Erythroblast (primary cell): ENCODE measurements around the gene COL6A1.
"Not testable (repeated sequence)": the region's sequence is repeated elsewhere in the genome, so short reads cannot be mapped to it uniquely, and the experiment has no call there.

Experiments used
- DNase-seq, 2 experiments: peaks; one replicate each; lab custom pipeline; 2025; lab: John Stamatoyannopoulos, UW
- GATA1 ChIP-seq: IDR thresholded peaks from 2 replicates; pipeline ENCODE4 v1.6.1; 2011; ENCODE audit warnings: low read depth, mild to moderate bottlenecking, control low read depth, low read length, moderate library complexity
- POLR2A ChIP-seq: IDR thresholded peaks from 2 replicates; pipeline ENCODE4 v1.6.1; 2011; ENCODE audit warnings: mild to moderate bottlenecking, low read length

Gene COL6A1

GRCh38 chr21:45952974-45953373 lies 28.6 kb upstream of the COL6A1 start:
- DNase-seq, result no peak
- no peak for TF ChIP-seq POLR2A
- no peak for TF ChIP-seq GATA1

DNA sequence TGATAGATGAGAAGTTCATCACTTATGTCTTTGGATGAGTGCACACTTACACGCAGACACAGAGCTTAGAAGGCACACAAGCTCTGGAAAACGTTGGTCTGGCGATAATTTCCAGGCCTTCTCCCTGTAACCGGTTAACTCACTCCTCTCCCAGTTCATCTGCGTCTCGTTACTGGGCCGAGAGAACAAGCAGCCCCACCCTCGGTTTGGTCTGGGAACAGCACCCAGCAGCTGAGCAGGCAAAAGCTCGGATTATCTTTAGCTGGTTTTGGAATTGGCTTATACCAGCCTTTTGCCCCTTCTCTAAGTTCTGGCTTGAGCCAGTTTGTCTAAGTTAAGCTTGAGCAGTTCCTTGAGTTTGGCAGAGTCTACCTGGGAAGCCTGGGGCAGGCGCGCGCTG lies 27.3 kb upstream of the COL6A1 start:
- TF ChIP-seq POLR2A (no peak), GATA1 (no peak)
- DNase-seq, result no peak

- no peak for DNase-seq
- TF ChIP-seq GATA1, result no peak
Measured at GRCh38 chr21:45954921-45955320, 26.6 kb upstream of the COL6A1 start.

DNA sequence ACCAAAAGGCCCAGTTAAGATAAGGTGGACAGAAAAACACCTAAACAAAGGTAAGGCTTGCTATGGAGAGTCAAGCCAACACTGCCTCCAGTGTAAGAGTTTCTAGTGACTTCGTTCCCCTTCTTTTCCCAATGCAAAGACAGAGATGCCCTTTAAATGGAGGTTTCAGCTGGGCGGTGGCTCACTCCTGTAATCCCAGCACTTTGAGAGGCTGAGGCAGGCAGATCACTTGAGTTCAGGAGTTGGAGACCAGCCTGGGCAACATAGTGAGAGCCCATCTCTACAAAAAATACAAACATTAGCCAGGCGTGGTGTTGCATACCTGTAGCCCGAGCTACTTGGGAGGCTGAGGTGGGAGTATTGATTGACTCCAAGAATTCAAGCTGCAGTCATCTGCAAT lies 24.0 kb upstream of the COL6A1 start:
- TF ChIP-seq GATA1 (no peak), POLR2A (no peak)
- DNase-seq, result no peak

- no peak for DNase-seq
- TF ChIP-seq POLR2A, result no peak
- no peak for TF ChIP-seq GATA1
Measured at GRCh38 chr21:45957981-45958600, 23.5 kb upstream of the COL6A1 start.

GRCh38 chr21:45959182-45959581 lies 22.4 kb upstream of the COL6A1 start:
- no peak for TF ChIP-seq GATA1
- no peak for TF ChIP-seq POLR2A
- DNase-seq, result no peak

- DNase-seq, result no peak
Measured at GRCh38 chr21:45959779-45960390, 21.7 kb upstream of the COL6A1 start.

GRCh38 chr21:45961408-45961807 lies 20.2 kb upstream of the COL6A1 start:
- not testable (repeated sequence) for DNase-seq

More at GRCh38 chr21:45959779-45960390, 21.7 kb upstream of the COL6A1 start:
- no peak for TF ChIP-seq GATA1
- no peak for TF ChIP-seq POLR2A

DNA sequence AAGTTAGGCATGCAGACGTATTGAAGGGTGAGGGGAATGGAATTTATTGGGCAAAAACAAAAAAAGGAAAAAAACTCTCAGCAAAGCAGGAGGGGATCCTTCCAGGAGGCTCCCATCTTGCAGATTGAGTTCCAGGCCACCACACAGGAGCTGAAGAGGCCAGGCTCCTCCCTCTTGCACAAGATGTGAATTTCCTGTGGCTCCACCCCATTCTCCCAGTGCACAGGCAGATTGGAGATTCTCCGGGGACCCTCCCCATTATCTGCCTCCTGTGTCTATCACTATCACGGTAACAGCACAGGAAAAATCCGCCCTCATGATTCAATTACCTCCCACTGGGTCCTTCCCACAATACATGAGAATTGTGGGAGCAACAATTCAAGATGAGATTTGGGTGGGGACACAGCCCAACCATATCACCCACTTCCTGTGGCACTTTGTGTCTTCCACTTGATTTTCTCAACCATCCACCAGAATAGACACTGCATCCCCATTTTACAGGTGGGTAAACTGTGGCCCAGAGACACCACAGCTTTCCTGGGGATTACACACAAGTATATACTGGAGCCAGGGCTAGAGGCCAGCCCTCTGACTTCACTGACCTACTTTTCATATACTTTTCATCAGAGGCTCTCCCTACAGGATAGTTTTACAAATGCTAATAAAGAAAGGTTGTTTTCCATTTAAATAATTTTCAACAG lies 18.9 kb upstream of the COL6A1 start:
- DNase-seq, result no peak
- no peak for TF ChIP-seq POLR2A
- TF ChIP-seq GATA1, result no peak

GRCh38 chr21:45963232-45963570 lies 18.4 kb upstream of the COL6A1 start:
- no peak for TF ChIP-seq GATA1
- TF ChIP-seq POLR2A, result no peak
- DNase-seq, result no peak

DNA sequence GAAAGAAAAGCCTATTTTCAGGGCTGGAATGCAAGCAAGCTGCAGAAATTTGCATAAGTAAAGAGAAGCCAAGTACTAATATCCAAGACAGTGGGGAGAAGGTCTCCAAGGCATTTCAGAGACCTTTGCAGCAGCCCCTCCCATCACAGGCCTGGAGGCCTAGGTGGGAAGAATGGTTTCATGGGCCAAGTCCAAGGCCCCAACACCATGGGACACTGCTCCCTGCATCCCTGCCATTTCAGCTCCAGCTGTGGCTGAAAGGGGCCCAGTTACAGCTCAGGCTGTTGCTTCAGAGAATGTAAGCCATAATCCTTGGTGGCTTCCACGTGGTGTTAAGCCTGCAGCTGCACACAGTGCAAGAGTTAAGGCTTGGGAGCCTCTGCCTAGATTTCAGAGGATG lies 16.9 kb upstream of the COL6A1 start:
- TF ChIP-seq POLR2A (no peak), GATA1 (no peak)
- no peak for DNase-seq

DNA sequence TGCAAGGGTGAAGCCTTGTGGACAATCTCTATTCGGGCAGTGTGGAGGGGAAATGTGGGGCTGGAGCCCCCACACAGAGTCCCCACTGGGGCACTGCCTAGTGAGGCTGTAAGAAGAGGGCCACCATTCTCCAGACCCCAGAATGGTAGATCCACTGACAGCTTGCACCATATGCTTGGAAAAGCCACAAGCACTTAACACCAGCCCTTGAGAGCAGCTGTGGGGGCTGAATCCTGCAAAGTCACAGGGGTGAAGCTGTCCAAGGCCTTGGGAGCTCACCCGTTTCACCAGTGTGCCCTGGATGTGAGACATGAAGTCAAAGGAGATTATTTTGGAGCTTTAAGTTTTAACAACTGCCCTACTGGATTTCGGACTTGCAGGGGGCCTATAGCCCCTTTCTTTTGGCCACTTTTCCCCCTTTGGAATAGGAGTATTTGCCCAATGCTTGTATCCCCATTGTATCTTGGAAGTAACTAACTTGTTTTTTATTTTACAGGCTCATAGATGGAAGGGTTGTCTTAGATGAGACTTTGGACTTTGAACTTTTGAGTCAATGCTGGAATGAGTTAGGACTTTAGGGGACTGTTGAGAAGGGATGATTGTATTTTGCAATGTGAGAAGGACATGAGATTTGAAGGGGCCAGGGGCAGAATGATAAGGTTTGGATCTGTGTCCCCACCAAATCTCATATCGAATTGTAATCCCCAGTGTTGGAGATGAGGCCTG lies 16.3 kb upstream of the COL6A1 start:
- DNase-seq, result no peak
- no peak for TF ChIP-seq POLR2A
- no peak for TF ChIP-seq GATA1

GRCh38 chr21:45966791-45967394 lies 14.7 kb upstream of the COL6A1 start:
- DNase-seq, result no peak

DNA sequence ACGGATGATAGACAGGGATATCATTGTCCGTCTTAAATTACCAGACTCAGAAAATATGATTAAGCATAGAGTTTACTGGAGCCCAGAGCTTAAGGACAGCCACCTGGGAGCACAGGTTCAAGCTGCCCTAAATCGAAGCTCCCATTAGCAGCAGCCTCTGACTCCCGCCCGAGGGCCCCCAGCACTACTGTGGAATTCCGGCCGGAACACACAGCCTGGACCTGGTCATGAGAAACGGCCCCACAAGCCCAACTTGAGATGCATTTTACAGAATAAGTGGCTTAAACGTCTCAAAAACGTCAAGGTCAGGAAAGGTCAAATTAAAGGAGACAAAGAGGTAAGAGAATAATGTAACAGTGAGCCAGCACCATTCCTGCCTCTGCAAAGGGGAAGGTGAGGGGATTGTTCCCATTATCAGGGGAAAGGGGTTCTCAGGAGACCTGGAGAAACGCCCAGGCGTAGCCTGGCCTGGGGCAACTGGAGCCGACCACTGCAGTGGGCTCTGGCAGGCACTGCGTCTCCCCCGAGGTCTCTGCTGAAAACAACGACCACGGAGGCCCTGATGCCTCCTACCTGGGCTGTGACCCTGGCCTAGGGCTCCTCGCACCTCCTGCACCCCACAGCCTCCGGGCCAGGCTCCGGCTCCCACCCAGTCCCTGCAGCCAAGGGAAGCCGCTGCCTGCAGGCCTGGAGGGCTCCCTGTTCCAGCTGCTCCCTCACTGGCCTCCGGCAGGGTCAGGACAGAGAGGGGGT lies 11.5 kb upstream of the COL6A1 start:
- no peak for DNase-seq
- no peak for TF ChIP-seq GATA1
- no peak for TF ChIP-seq POLR2A

More at GRCh38 chr21:45966791-45967394, 14.7 kb upstream of the COL6A1 start:
- TF ChIP-seq POLR2A (no peak), GATA1 (no peak)
